ENCODE measurements around the gene LBX1.

Gene LBX1

DNA sequence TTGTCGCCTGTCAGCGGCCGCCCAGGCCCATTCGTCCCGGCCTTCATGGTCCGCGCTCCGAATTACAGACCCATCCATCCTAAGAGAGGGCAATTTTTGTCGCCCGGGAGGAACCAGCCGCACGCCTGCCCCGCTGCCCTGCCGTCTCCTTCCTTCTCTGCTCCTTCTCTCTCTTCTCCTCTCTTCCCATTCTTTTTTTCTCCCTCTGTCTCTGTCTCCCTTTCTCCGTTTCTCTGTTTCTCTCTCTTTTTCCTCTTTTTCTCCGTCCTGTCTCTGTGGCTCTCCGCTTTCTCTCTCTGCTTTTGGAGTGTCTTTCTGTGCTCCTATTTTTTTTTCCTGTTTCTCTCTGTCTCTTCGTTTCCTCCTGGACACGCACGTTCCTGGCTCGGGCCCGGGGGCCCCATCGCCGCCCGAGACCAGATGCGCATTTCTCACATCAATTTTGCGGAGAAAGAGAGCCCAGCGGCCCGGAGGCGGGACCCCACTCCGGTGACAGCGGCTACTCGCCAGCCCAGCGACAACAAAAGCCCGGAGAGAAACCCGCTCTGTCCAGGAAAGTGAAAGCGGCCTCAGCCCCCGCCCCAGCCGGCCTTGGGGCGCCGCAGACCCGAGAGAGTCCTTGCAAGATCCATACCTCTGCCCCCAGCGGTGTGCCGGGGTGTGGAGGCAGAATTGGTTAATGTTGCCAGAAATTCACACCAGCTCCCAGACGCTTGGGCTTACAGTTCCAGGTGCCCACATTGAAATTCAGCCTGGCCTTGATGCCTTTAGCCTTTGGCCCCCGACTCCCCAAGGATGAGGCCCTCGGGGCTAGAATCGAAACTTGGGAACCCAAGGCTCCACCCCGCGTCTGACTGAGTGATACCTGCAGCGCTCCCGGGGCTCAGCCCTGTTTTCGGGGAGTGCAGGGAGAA lies 4.1 kb downstream of the LBX1 start:
- DNase-seq (ENCODE audit: low read depth): no peak

GRCh38 chr10:101224060-101224909 lies 5.0 kb downstream of the LBX1 start:
- DNase-seq (ENCODE audit: low read depth): no peak

DNA sequence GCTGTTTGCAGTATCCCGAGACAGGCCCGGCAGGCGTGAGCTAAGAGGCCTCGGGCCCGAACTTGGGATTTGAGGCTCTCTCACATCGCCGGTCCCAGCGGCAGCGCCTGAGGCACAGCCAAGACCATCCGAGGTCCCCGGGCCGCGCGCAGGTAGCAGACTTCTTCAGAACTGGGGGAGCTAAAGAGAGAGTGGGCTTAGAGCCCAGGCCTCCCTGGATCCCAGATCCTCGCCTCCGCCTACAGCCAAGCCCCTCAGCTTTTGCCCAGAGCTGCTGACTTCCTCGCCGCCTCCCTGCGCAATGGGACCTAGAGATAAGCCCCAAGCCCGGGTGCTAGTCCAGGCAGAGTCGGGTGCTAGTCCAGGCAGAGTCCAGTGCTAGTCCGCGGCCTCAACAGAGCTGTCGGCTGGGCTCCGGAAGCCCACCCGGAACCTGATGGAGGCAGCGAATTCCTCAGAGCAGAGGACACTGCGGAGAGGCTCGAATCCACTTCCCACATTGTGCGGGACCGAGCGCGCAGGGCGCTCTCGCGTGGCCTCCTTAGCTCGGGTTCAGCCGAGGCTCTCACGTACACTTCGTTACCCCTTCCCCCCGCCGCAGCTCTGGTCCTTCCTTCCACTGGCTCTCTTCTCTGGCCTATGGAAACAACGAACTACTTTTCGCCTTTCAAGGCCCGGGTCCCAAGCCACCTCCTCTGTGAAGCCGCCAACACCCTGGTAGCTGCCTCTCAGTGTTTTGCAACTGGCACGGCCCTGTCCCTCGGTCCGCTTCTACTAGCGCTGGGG lies 5.8 kb downstream of the LBX1 start:
- no peak for DNase-seq (ENCODE audit: low read depth)

DNA sequence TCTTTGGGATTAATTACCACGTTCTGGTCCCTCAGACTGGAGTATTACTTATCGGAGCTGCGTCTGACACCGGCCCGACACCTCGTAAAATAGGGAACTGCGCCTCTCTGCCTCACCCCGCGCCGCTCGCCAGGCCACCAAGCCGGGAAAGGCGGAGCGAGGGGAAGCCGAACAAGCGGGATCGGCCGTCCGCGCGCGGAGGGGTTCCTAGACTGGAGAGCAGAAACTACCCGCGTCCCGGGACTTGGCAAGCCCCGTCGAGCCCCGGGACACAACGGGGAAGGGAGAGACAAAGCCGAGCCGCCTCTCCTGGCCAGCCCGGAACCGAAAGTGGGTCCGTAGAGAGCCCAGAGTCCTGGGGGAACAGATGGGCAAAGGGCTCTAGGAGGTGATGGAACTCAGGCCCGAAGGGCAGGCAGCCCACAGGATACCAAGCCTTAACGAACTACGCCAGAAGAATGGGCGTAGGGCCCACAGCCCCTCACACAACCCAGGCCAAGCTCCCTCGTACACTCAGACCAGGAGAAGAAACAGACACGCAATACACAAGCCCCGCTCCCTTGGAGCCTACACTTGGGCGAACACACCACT lies 6.5 kb downstream of the LBX1 start:
- DNase-seq (ENCODE audit: low read depth): no peak

- no peak for DNase-seq (ENCODE audit: low read depth)
These were observed 7.2 kb downstream of the LBX1 start for GRCh38 chr10:101221963-101222531.

DNA sequence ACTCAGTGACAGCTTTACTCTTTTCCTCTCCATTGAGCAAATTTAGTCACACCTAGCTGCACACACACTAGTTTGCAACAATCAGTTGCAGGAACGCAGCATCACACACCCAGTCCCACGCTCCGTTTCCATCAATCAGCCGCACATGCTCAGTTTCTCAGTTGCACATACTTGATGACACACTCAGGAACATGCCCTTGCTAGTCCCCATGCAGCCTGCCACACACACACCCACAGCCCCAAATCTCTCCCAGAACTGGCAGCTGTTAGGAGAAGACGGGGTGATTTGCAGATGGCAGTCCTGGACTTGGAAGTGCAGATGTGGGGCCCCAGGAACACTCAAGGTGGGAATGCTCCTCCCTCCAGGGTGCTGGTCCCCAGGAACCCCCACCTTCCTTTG lies 7.7 kb downstream of the LBX1 start:
- no peak for DNase-seq (ENCODE audit: low read depth)

- no peak for DNase-seq (ENCODE audit: low read depth)
These were observed 9.3 kb downstream of the LBX1 start for GRCh38 chr10:101219946-101220451.

DNA sequence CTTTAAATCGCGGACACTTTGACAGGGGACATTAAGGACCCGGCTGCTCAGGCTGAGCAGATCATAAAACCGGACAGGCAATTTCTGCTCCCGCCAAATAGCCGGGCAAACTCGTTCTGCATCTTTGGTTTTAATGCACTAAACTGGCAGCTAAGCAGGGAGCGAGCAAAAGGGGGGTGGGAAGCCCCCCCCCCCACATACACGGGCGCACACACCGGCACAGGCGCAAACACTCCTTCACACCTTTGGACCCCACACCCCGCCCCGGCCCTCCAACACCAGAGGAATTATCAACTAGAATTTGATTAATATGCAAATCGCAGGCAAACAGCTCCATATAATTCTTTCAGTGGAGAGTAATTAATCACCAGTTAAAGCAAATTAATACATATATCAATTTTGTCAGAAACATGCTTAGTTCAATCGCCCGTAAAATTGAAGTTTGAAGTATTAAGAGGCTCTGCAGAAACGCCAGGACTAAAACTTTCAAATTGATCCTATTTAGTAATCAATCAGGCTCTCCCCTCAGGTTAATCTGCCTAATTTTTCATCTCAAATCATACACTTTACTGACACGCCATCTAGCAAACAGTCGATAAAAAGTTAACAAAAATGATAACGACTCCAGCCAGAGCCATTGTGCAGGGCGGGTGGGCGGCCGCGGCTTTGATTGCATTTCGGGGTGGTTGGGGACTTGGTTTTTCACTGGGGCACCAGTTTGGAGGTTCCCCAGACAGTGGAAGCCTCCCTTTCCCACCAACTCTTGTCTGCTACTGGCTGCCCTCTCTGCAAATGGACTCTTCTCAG lies 9.9 kb downstream of the LBX1 start:
- no peak for DNase-seq (ENCODE audit: low read depth)

- no peak for DNase-seq (ENCODE audit: low read depth)
These were observed 10.7 kb downstream of the LBX1 start for GRCh38 chr10:101218351-101219138.

DNA sequence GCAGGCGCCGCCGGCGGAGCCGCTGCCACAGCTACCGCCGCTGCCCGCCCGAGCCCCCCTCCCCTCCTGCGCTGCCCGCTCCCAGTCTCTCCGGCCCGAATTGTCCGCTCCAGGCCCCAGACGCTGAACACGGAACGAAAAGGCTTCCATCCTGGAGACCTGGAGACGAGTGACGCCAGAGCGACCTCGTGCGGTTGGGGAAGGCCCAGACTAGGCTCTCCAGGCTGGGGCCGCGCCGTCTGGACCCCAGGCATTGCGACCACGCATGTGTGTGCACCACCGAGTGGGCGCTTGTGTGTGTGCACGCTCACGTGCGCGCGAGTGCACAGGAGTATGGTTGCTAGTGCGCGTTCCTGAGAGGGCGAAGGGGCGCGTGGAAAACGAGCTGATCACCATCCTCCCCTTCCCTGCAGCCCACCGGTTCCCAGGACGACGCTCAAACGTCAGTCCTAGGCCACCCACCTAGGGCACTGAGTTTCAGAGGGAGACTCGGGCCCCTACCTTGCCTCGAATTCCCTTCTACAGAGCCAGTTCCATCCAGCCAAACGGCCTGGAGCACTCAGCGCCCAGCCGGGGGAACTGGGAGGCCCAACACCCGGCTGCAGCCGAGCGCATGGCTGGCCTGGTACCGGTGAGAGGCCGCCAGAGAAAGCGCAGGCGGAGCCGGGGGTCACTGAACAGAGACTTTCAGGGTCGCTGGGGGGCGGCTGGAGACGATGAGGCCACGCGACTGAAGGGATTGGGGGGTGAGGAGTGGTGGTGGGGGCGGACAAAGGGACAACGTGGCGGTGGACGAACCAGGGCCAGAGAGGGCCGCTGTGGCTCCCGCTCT lies 11.6 kb downstream of the LBX1 start:
- DNase-seq (ENCODE audit: low read depth): no peak

- DNase-seq (ENCODE audit: low read depth): no peak
These were observed 12.2 kb downstream of the LBX1 start for GRCh38 chr10:101217044-101217425.

DNA sequence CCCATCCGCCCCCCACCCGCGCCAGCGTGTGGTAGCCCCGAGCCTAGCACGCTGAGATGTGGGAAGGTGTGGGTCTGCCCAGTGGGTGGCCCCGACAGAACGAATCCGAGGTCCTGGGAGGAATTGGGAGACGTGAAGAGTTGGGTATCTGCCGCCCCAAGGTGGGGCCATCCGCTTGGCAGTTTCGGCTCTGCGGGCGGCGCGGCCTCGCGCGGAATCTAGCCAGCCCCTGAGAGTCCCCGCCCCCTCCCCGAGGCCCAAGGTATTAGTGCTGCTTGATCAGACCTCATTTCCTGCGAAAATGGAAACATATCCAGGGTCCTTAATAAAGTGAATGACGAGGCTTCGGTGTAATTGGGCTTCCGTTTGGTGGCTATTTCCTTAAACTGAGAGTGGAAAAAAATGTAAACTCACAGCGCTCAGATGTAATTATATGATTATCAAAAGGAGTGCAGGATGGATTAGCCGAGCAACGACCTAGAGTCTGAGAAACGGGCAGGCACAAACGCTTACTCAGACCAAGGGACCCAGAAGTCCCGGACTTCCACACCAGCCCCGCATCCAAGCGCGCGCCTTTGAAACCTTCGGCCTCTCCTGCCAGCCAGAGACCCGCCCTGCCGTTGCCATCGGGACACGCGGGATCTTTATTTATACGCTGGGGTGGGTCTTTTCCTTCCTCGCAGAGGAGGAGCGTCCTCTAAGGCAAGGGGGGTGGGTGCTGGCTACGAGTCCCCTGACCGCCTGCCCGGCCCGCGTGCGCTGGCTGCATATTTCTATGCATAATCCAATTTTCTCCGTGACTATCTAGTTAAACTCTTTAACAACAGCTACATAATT lies 12.8 kb downstream of the LBX1 start:
- DNase-seq (ENCODE audit: low read depth): no peak

- no peak for DNase-seq (ENCODE audit: low read depth)
These were observed 13.7 kb downstream of the LBX1 start for GRCh38 chr10:101215397-101216206.

- no peak for DNase-seq (ENCODE audit: low read depth)
These were observed 14.5 kb downstream of the LBX1 start for GRCh38 chr10:101214446-101215396.

DNA sequence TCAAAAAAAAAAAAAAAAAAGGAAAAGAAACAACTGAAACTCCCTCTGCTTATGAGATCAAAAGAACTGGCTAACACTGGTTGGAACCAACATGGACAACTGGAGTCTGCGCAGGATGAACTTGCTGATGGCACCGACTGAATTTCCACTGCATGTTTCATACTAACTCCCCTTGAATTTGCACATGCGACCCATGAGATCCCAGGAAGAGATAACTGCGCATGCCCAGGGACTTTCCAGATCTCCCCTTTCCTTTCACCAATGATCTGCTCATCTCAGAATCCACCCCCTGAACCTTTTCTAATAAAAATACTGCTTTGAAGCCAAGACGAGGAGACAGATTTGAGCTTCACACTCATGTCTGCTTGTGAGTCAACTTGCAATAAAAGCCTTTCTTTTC lies 20.7 kb downstream of the LBX1 start:
- DNase-seq (ENCODE audit: low read depth): no peak

DNA sequence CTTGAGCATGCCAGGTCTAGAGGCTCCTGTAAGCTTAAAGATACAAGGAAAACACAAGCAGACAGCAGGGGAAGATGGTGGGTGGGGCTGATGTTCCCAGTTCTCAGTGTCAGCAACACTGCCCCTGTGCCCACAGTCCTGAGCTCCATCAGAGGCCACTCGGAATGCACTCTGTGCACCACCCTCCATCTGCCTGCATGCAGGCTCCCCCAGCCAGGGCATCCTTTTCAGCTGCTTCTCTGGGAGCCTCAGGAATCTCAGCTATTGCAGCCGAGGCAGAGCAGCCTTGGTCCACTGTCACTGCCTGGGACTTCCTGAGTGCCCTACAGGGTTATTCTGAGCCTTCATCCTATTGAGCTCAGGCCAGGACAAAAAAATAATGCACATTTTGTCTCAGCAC lies 22.2 kb downstream of the LBX1 start:
- no peak for DNase-seq (ENCODE audit: low read depth)

Measured in fibroblast of gingiva (primary cell).